Measurements from ENCODE around the gene MUSTN1. TPM values are rescaled to one million over a fixed set of nuclear protein-coding genes. Genes with fewer than 3 reads are reported as not detected.

The MUSTN1 gene
- total RNA-seq, 2 experiments from 2014 or later: not detected

DNA sequence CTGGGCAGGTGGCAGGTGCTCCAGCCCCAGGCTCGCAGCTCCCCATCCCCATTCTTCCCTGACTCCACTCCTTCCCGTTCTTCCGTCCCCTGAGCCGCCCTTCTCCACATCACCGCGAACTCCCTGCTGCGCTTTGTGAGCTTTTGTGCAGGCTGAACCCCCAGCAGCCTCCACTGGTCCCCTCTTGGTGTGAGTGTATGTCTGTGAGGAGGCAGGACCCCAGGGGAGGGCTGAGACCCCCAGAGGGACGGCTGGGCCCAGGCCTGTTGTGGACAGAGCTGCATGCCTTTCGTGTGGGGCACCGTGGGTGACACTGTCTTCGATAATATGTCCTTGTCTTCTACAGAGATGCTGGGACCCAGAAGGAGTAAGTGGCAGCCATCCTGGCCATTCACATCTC is 47.6 kb downstream of the MUSTN1 start:
- Mint-ChIP-seq H3K4me3 (no peak overlapping the region), H3K4me1 (ENCODE audit: low read depth) (no peaks in the 10 kb centered on the region), H3K27me3 (no peaks in the 10 kb centered on the region), H3K27ac (no peak overlapping the region), H3K36me3 (ENCODE audit: low read depth) (no peaks in the 10 kb centered on the region), H3K9me3 (no peaks in the 10 kb centered on the region)
- no peak for DNase-seq
- ChIA-PET CTCF (interaction anchor here (1.0 kb wide), 1 partner anchor 146 kb away, joined by 3 read pairs; no protein-coding TSS in a partner anchor), POLR2A (no interaction called here)
- intact Hi-C loops (cut with micrococcal nuclease): no loop called here
- ATAC-seq: no peak
- TF ChIP-seq, protein P1, sequence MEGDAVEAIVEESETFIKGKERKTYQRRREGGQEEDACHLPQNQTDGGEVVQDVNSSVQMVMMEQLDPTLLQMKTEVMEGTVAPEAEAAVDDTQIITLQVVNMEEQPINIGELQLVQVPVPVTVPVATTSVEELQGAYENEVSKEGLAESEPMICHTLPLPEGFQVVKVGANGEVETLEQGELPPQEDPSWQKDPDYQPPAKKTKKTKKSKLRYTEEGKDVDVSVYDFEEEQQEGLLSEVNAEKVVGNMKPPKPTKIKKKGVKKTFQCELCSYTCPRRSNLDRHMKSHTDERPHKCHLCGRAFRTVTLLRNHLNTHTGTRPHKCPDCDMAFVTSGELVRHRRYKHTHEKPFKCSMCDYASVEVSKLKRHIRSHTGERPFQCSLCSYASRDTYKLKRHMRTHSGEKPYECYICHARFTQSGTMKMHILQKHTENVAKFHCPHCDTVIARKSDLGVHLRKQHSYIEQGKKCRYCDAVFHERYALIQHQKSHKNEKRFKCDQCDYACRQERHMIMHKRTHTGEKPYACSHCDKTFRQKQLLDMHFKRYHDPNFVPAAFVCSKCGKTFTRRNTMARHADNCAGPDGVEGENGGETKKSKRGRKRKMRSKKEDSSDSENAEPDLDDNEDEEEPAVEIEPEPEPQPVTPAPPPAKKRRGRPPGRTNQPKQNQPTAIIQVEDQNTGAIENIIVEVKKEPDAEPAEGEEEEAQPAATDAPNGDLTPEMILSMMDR (IDR thresholded peaks at IDR 0.05): no peak

- Mint-ChIP-seq H3K4me1 (ENCODE audit: low read depth) (no peaks in the 10 kb centered on the region), H3K27ac (no peak overlapping the region), H3K27me3 (peaks cover 2% of the 10 kb centered on the region), H3K36me3 (ENCODE audit: low read depth) (no peaks in the 10 kb centered on the region), H3K9me3 (no peaks in the 10 kb centered on the region), H3K4me3 (no peak overlapping the region)
- intact Hi-C loops (cut with micrococcal nuclease): no loop called here
- CTCF ChIA-PET: interaction anchor here (1.0 kb wide), 1 partner anchor 146 kb away, joined by 3 read pairs; no protein-coding TSS in a partner anchor
- POLR2A ChIA-PET: no interaction called here
- TF ChIP-seq, protein P1 (IDR thresholded peaks at IDR 0.05): no peak
- ATAC-seq (no peak), DNase-seq (no peak)
Measured at GRCh38 chr3:52786330-52787215, 48.2 kb downstream of the MUSTN1 start.

- ATAC-seq (no peak), DNase-seq (no peak)
- POLR2A ChIA-PET: no interaction called here
- Mint-ChIP-seq H3K27me3 (peaks cover 2% of the 10 kb centered on the region), H3K27ac (no peak overlapping the region), H3K36me3 (ENCODE audit: low read depth) (no peaks in the 10 kb centered on the region), H3K4me3 (no peak overlapping the region), H3K4me1 (ENCODE audit: low read depth) (no peaks in the 10 kb centered on the region), H3K9me3 (no peaks in the 10 kb centered on the region)
- intact Hi-C loops (cut with micrococcal nuclease): no loop called here
- TF ChIP-seq, protein P1 (IDR thresholded peaks at IDR 0.05): no peak
- CTCF ChIA-PET: interaction anchor here (1.6 kb wide), 1 partner anchor 14 kb away, joined by 6 read pairs; no protein-coding TSS in a partner anchor
Measured at GRCh38 chr3:52784931-52785590, 49.8 kb downstream of the MUSTN1 start.

GRCh38 chr3:52784021-52784621 is 50.7 kb downstream of the MUSTN1 start:
- Mint-ChIP-seq H3K4me3 (no peak overlapping the region), H3K9me3 (no peaks in the 10 kb centered on the region), H3K36me3 (ENCODE audit: low read depth) (no peaks in the 10 kb centered on the region), H3K27ac (no peak overlapping the region), H3K4me1 (ENCODE audit: low read depth) (no peaks in the 10 kb centered on the region), H3K27me3 (peaks cover 2% of the 10 kb centered on the region)
- DNase-seq (no peak), ATAC-seq (no peak)
- POLR2A ChIA-PET: no interaction called here
- TF ChIP-seq, protein P1 (IDR thresholded peaks at IDR 0.05): no peak
- CTCF ChIA-PET: interaction anchor here (1.6 kb wide), 1 partner anchor 15 kb away, joined by 6 read pairs; no protein-coding TSS in a partner anchor
- intact Hi-C loops (cut with micrococcal nuclease): no loop called here
